Measurements from ENCODE around the gene UMAD1. TPM values are rescaled to one million over a fixed set of nuclear protein-coding genes. Genes with fewer than 3 reads are reported as not detected.

The UMAD1 gene
- total and polyA plus RNA-seq, 2 of the 4 experiments (the other 2 are of a cell fraction): 5.2 to 8.4 TPM

DNA sequence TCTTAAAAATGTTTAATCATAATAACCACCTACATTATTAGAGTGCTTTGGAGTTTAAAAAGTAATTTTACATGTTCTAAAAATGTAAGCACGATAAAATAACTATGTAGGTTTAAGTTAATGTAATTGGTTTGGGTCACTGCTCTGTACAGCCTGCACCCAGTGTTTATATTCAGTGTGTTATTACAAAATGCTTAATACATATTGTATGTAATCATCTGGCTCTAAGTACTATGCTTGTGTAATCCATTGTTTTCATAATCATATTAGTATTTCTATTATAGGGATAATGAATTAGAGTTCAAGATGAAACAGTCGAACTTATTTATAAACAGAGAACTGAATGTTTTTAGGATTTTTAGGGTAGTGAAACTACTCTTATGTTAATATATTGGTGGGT is 64.8 kb downstream of the UMAD1 start:
- H3K14ac ChIP-seq (replicated peaks; ENCODE audit: low read depth, low read length): no peak overlapping the region
- no peak overlapping the region for H4K91ac ChIP-seq (ENCODE audit: insufficient read depth, low read depth, low read length)
- no peaks in the 10 kb centered on the region; the same call in 1 of the 2 replicates for H3K9me1 ChIP-seq (ENCODE audit: insufficient read depth, low read length)
- H2AK5ac ChIP-seq (ENCODE audit: low read depth, low read length): no peak overlapping the region
- ATAC-seq (ENCODE audit: low read depth): peak; percentile 24
- H3K18ac ChIP-seq (ENCODE audit: low read depth, low read length): no peak overlapping the region
- H3K4ac ChIP-seq (ENCODE audit: low read depth, low read length): no peak overlapping the region
- no peak overlapping the region for H3K4me3 ChIP-seq (ENCODE audit: insufficient read depth, low read depth, low read length)
- peaks cover 3% of the 10 kb centered on the region; the same call in 1 of the 2 replicates for H3K9me3 ChIP-seq (ENCODE audit: control insufficient read depth, insufficient read depth, low read length)
- no peak overlapping the region for H2BK20ac ChIP-seq (ENCODE audit: low read depth, low read length)
- H2AFZ ChIP-seq (replicated peaks; ENCODE audit: low read length, poor library complexity): no peak overlapping the region
- no peak overlapping the region for H3K23ac ChIP-seq (ENCODE audit: low read depth, low read length)
- dilution Hi-C loops (cut with HindIII; ENCODE audit: low sequenced_read_pairs, unreplicated experiment) (no loop called here), intact Hi-C loops (cut with micrococcal nuclease) (no loop called here), in situ Hi-C loops (cut with MboI; ENCODE audit: low sequenced_read_pairs) (no loop called here)
- H2BK15ac ChIP-seq (ENCODE audit: low read depth, low read length): no peak overlapping the region
- no peak overlapping the region for H4K5ac ChIP-seq (ENCODE audit: low read depth, low read length)
- H2BK5ac ChIP-seq (ENCODE audit: low read depth, low read length, poor library complexity, severe bottlenecking): no peak overlapping the region
- ChIA-PET POLR2A (ENCODE audit: unreplicated experiment) (interaction anchor here (1.0 kb wide), 1 partner anchor 11 kb away, joined by 3 read pairs; no protein-coding TSS in a partner anchor), CTCF (no interaction called here)
- H3K27ac ChIP-seq (ENCODE audit: insufficient read depth, low read length): no peak overlapping the region
- DNase-seq: peak; percentile 16
- H3K9ac ChIP-seq (ENCODE audit: low read depth, low read length): no peak overlapping the region
- H3K4me2 ChIP-seq (ENCODE audit: low read depth, low read length): no peak overlapping the region
- H3K79me1 ChIP-seq (ENCODE audit: low read depth in 1 of 2, low read length in 2 of 2): peaks cover 0 to 2% of the 10 kb centered on the region in 2 experiments; a peak in 2 of 4 replicates
- H4K20me1 ChIP-seq (ENCODE audit: insufficient read depth, low read length): no peaks in the 10 kb centered on the region
- no CpG with 5 or more reads among the region's 2 CpGs for WGBS, 2 experiments (ENCODE audit: extremely low coverage in 2 of 2, insufficient read length in 1 of 2)
- BruUV-seq (replicated peaks): no TSS peak
- H3K56ac ChIP-seq (ENCODE audit: extremely low read depth, insufficient read depth, low read length): no peak overlapping the region
- no peak overlapping the region for H4K8ac ChIP-seq (ENCODE audit: low read depth in 2 of 2, low read length in 2 of 2)
- TF ChIP-seq MAFK (IDR thresholded peaks at IDR 0.05; ENCODE audit: low read depth, low read length) (no peak), FOS (IDR thresholded peaks at IDR 0.05; ENCODE audit: low read depth, low read length) (no peak), MXI1 (IDR thresholded peaks at IDR 0.05; ENCODE audit: borderline replicate concordance, low read depth, low read length) (no peak), MAZ (IDR thresholded peaks at IDR 0.05; ENCODE audit: borderline replicate concordance, low read depth, low read length) (no peak), RAD21 (IDR thresholded peaks at IDR 0.05; ENCODE audit: low read length) (no peak), USF2 (IDR thresholded peaks at IDR 0.05; ENCODE audit: low read depth, low read length) (no peak), NFE2L2 (IDR thresholded peaks at IDR 0.05; ENCODE audit: low read depth, low read length) (no peak), BHLHE40 (IDR thresholded peaks at IDR 0.05; ENCODE audit: low read depth, low read length) (no peak), SMC3 (IDR thresholded peaks at IDR 0.05; ENCODE audit: low read depth, low read length) (no peak), CHD1 (IDR thresholded peaks at IDR 0.05; ENCODE audit: low read depth, low read length) (no peak), RFX5 (IDR thresholded peaks at IDR 0.05; ENCODE audit: low read depth, low read length) (no peak), CEBPB (IDR thresholded peaks at IDR 0.05; ENCODE audit: low read depth, low read length) (no peak), RCOR1 (IDR thresholded peaks at IDR 0.05; ENCODE audit: insufficient replicate concordance, low read length) (no peak)
- TF ChIP-seq, protein P1, sequence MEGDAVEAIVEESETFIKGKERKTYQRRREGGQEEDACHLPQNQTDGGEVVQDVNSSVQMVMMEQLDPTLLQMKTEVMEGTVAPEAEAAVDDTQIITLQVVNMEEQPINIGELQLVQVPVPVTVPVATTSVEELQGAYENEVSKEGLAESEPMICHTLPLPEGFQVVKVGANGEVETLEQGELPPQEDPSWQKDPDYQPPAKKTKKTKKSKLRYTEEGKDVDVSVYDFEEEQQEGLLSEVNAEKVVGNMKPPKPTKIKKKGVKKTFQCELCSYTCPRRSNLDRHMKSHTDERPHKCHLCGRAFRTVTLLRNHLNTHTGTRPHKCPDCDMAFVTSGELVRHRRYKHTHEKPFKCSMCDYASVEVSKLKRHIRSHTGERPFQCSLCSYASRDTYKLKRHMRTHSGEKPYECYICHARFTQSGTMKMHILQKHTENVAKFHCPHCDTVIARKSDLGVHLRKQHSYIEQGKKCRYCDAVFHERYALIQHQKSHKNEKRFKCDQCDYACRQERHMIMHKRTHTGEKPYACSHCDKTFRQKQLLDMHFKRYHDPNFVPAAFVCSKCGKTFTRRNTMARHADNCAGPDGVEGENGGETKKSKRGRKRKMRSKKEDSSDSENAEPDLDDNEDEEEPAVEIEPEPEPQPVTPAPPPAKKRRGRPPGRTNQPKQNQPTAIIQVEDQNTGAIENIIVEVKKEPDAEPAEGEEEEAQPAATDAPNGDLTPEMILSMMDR (conservative IDR thresholded peaks at IDR 0.05; ENCODE audit: low read depth, low read length): no peak
- TF ChIP-seq, protein P2, sequence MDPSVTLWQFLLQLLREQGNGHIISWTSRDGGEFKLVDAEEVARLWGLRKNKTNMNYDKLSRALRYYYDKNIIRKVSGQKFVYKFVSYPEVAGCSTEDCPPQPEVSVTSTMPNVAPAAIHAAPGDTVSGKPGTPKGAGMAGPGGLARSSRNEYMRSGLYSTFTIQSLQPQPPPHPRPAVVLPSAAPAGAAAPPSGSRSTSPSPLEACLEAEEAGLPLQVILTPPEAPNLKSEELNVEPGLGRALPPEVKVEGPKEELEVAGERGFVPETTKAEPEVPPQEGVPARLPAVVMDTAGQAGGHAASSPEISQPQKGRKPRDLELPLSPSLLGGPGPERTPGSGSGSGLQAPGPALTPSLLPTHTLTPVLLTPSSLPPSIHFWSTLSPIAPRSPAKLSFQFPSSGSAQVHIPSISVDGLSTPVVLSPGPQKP (IDR thresholded peaks at IDR 0.05; ENCODE audit: borderline replicate concordance, low read depth, low read length): no peak
- no peaks in the 10 kb centered on the region for H3K4me1 ChIP-seq (ENCODE audit: control insufficient read depth, insufficient read depth, low read length)
- no peak overlapping the region for H2BK120ac ChIP-seq (ENCODE audit: low read depth, low read length)
- no peaks in the 10 kb centered on the region for H3K36me3 ChIP-seq (ENCODE audit: control insufficient read depth, insufficient read depth, low read length)
- no peak overlapping the region for H2AK9ac ChIP-seq (replicated peaks; ENCODE audit: low read depth, low read length, poor library complexity)
- no peaks in the 10 kb centered on the region for H3K27me3 ChIP-seq (ENCODE audit: control insufficient read depth, insufficient read depth, low read length)
